GM18520 (cell line): ENCODE measurements around the gene GJC2.
A peak's percentile ranks its signal among the peaks of the same experiment; 100 is the strongest.

ENCODE experiments used
- ATAC-seq: cut with Tn5 transposase; IDR thresholded peaks from one replicate; pipeline ENCODE4 v1.9.1; 2021; ENCODE audit not compliant: unreplicated experiment

The GJC2 gene

DNA sequence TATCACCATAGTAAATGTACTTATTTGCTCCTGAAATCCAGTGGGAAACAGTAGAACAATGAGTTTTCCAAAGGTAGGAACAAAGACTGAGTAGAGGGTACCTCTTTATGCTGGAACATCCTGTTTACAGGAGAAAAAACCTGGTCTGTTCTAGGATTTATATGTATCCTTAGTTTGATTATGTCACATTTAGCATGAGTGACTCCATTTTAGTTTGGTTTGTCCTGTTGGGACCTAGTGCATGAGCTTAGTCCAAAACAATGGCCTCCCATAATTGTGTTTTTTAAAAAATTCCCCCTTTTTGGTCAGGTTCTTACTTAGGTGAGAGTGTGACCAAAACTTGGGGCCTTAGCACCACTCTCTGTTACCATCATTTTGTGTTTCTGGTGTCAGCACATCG lies 37.1 kb upstream of the GJC2 start:
- ATAC-seq: no peak

DNA sequence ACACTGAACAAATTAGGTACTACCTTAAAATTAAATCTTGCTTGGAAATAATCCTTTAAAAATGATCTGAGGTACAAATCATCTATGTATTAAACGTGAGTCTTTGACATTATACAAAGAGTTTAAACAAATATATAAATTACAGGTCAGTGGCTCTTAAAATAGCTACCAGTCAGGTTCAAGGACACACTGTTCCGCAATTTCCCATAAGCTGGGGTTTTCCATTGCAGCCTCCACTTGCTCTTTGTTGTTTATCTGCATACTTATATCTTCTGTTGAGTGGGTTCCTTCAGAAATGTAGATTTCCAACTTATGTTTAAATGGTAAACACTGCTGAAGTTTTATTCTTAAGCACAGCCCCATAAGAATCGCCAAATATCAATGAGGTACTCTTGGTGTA lies 34.9 kb upstream of the GJC2 start:
- no peak for ATAC-seq

- no peak for ATAC-seq
These were observed 32.4 kb upstream of the GJC2 start for GRCh38 chr1:228117335-228117734.

- no peak for ATAC-seq
These were observed 31.7 kb upstream of the GJC2 start for GRCh38 chr1:228118040-228118439.

DNA sequence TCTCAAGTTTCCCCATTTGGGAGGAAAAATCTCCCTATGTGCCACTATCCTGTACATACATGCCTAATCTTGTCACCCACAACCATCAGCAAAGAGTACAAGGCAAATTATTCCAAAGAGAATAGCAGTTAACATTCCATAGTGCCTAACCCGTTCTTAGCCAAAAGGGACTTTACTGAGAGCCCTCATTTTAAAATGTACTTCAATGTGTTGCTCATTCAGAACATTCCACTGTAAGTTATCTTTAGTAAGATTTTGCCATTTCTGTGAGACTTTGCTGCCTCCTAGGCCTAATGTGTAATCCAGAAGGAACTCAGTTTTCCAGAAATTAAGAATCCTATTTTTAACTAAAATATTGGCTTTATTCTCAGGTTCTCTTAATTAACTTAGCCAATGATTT lies 29.4 kb upstream of the GJC2 start:
- ATAC-seq: no peak

DNA sequence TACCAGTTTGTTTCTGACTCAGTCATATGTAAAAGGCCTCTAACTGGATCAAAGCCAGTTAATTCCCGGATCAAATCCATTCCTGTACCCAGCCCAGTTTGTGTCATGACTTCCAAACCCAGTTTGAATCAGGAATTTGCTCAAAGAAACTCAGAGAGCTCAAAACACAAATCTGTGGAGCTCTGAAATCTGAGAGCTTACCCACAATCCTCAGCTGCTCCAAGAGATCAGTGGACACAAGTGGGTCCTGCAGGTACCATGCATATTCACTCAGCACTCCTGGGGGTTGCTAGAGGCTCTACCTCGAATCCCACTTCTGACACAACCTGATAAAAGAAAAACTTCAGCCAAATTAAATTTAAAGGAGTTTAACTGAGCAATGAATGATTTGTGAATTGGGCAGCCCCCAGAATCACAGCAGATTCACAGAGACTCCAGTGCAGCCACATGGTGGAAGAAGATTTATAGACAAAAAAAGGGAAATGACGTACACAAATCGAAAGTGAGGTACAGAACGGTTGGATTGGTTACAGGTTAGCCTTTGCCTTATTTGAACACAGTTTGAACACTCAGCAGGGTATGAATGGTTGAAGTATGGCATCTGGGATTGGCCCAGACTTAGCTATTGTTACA lies 28.8 kb upstream of the GJC2 start:
- ATAC-seq: no peak

GRCh38 chr1:228122921-228123441 lies 26.7 kb upstream of the GJC2 start:
- no peak for ATAC-seq

GRCh38 chr1:228123505-228123904 lies 26.2 kb upstream of the GJC2 start:
- ATAC-seq: no peak

GRCh38 chr1:228125185-228125584 lies 24.5 kb upstream of the GJC2 start:
- no peak for ATAC-seq

DNA sequence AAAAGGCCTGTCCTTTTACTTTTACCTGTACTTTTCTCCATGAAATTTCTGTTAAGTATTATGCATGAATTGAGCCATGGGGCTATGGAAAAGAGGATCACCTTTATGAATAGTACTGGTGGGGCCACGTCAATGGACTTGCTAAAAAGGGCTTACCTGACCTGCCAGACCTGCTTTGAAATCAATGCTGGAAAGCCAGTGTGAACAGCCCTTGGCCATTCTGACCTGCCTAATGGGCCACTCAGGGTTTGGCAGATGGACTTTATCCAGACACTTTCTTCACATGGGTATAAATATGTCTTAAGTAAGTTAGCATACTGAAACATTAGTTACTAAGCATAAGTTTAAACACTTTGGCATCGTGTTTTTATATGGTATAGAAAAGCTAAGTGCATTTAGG lies 18.0 kb upstream of the GJC2 start:
- ATAC-seq: no peak

DNA sequence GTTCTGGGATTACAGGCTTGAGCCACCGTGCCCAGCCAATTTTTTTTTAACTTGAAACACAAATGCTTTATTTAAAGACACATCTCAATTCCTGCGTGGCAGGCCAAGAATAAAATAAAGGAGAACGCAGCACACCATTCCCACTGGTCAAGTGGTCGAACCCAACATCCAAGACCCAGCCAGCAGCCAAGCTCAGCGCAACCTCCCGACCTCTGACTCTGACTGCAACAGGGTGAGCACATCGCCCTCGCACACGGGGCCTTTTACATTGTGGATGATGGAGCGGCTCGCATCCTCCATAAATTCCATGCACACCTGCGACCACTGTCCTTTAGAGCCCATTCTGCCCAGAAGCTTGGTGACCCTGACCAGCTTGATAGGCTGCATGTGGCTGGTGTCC lies 15.1 kb upstream of the GJC2 start:
- no peak for ATAC-seq

GRCh38 chr1:228136901-228137300 lies 12.8 kb upstream of the GJC2 start:
- ATAC-seq: no peak

DNA sequence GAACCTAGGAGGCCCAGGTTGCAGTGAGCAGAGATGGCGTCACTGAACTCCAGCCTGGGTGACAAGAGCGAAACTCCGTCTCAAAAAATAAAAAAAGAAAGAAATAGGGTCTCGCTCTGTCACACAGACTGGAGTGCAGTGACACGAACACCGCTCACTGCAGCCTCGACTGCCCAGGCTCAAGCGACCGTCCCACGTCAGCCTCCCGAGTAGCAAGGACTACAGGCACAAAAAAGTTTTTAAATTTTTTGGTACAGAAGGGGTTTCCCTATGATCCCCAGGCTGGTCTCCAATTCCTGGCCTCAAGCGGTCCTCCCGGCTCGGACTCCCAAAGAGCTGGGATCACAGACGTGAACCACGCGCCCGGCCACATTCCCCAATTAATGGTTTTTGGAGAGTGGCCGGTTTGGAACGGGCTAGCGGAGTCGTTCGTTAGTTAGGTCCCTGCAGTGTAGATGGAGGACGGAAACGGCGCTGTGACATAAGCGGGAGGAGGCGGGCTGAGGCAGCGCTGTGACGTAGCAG lies 10.3 kb upstream of the GJC2 start:
- ATAC-seq: no peak

GRCh38 chr1:228139931-228140723 lies 9.6 kb upstream of the GJC2 start, which contains the start of gene GUK1:
Gene GUK1, plus strand, starts transcription at chr1:228140279. Its CDS starts 24 bp downstream, at chr1:228140303.
- peak; percentile 93 for ATAC-seq

DNA sequence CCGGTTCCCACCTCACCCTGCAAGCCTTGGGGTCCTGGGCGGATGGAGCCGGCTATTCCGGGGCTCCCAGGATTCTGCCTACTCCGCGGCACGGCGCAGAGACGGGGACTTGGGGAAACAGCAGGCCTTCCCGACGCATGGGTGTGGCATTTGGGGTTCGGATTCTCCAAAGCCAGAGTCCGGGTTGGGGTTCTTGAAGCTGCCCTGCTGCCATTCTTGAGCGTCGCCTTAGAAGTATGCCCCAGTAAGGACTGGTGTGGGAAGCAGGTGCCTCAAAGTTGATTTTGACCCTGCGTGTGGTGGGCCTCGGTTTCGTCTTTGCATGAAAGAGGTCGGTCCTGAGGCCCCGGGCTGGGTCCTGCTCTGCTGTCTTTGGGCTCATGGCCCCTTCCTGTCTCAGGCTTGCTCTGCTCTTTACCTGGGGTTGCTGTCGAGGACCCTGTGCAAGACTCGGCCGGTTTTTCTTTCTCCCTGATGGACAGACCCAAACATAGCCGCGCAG lies 9.0 kb upstream of the GJC2 start:
- no peak for ATAC-seq

DNA sequence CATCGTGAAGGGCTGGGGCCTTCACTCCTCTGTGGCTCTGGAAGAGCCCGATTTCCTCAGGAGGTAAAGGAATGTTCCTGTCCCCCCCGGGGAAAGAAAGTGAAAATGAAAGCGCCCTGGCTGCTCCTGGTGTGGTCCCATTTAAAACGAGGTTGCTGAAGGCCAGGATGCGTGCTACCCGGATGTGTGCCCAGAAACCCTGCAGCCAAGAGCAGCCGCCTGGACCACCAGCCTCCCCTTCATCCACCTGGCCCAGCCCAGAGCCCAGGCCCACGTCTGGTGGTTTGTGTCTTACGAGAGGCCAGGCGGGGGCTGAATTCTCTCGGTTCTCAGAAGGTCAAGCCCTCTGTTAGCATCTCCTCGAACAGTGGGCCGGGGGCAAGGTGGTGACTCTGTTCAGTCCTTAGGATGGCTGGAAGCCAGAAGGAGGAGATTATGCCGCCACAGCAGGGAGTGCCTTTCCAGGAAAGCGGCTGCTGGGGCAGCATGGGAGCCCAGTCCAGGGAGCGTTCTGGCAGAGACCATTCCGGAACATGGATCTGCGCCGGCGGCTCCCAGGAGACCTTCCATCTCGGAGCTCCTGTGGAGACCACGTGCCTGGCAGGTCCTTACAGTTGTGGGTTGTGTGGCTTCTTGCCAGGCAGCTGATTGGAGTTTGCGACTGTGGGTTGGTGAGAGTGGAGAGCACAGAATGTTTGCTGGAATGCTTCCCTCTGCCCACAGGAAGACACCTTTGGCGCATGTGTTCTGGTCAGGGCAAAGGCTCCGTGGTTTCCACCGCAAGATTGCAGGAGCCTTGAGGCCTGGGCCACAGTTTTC lies 8.3 kb upstream of the GJC2 start:
- no peak for ATAC-seq

DNA sequence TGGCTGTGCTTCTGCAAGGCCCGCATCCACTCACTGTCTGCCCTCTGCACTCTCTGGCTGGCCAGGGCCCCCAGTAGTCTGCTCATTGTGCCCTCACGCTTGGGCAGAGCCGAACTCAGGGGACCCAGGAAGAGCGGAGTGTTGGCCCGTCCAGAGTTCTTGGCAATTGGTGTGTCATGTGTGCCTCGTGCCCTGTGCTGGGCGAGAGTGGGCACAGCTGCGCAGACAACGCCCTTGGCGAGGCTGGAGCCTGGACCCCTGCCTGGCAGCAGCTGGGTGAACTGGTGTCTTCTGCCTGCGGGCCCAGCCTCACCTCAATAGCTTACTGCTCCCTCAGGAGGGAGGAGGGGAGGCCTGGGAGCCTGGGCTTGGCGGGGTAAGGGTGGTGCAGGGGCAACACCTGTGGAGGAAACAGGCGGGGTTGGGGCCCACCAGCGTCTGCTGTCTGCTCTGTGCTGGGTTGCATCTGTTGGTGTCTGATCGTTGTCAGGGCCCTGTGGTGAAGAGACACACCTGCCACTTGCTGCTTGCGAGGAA lies 7.5 kb upstream of the GJC2 start:
- ATAC-seq: no peak

DNA sequence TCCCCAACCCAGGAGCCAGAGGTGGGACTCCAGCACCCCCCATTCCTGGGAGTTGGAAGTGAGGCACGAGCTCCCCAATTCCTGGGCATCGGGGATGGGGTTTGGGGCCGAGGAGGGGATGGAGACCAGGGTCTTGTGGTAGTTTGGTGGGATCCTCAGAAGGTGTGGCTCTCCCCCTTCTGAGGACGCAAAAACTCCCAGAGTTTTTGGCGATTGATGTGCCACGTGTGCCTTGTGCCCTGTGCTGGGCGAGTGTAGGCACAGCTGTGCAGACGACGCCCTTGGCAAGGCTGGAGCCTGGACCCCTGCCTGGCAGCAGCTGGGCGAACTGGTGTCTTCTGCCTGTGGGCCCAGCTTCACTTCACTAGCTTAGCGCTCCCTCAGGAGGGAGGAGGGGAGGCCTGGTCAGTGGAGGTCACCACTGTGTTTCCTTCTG lies 7.0 kb upstream of the GJC2 start:
- no peak for ATAC-seq

GRCh38 chr1:228143480-228144192 lies 6.1 kb upstream of the GJC2 start:
- no peak for ATAC-seq
